ENCODE data around the gene SYTL3.

Gene SYTL3

DNA sequence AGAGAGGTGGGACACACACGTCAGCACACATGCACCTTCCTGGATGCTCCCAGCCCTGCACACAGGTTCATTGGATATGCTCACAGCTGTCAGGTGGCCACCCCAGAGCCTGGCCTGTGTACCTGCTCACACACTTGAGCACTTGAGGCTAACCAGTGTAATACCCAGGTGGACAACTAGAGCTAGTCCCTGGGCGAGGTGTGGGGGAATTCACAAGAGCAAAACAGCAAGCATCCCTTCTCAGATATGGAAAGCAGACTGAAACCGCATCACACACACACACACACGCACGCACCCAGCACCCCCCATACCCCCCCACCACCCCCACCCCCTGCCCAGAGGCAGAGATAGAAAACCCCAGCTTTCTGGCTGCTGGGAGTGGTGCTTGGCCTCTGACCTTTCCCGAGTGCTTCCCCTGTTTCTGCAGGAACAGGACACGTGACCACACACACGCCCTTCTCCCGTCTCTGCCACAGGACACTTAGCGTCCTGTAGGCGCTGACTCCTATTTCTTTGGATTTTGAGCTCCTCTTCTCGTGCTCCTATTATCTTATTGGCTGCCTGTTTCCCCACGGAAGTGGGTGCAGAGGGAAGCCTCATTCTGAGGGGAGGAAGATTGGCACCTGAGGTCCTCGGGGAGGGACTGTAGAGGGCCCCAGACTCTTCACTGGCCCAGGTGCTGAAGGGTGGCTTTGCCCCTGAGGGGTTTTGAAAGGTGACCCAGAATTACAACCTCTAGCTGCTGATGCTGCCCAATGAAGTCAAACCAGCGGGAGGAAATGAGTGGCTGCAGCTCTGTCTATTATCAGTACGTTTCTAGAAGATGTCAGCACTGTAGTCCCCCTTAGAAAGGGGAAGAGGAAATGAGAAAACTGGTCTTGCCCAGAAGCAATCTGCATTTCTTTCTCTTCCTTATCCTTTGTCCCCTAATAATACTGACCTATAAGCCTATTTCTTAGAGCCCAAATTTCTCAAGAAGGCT is 65.8 kb downstream of the SYTL3 start:
- ATAC-seq (replicated peaks) (peak; percentile 84 to 88), DNase-seq (peak; percentile 80)
- Mint-ChIP-seq H3K36me3 (peaks cover 13 to 21% of the 10 kb centered on the region in 2 donors), H3K4me3 (peak overlapping the region; percentile 73 to 79), H3K27ac (peak overlapping the region; percentile 98), H3K4me1 (peaks cover 41 to 77% of the 10 kb centered on the region in 2 donors), H3K9me3 (peaks cover 0 to 3% of the 10 kb centered on the region in 2 donors), H3K27me3 (no peaks in the 10 kb centered on the region)

DNA sequence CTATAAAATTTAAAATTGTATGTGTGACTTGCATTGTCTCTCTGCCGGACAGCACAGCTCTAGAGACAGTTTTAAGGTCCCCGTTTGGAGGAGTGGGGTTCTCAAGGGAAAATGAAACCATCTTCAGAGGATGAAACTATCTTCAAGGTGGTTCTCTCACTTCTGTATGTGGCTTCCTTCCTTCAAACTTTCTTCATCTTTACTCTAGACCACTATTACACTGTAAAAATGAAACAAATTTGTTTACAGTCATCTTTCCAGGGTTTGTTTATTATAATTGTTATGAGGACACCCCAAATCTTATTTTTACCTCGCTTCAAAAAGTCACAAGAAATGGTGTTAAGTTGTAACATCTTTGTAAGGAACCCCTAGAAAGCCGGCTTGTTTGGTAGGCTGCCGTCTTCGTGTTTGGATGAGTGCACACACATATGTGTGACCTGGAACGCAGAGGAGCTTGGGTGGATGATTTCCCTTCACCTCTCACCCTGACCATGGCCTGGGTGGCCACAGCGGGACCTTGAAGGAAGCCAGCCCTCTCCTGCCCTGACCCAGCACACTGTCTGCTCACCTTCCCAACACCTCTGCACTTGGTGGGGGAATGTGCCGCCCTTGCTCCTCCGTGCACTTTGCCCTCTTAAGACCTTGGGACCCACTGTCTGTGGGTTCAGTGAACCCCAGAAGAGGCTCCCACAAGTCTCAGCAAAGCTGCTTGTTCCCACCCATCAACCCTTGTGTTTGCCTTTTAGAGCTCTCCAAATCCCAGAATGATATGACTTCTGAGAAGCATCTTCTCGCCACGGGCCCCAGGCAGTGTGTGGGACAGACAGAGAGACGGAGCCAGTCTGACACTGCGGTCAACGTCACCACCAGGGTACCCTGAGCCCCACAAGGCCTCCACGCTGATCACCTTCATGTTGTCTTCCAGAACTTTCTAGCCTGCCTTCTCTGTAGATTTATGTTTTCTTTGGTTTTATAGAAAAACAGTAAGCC is 67.8 kb downstream of the SYTL3 start:
- peak; percentile 41 to 56 for ATAC-seq (replicated peaks)
- Mint-ChIP-seq H3K27me3 (no peaks in the 10 kb centered on the region), H3K4me3 (peak overlapping the region; percentile 40 to 58), H3K27ac (peak overlapping the region; percentile 90), H3K36me3 (peaks cover 10 to 25% of the 10 kb centered on the region in 2 donors), H3K9me3 (peaks cover 0 to 1% of the 10 kb centered on the region in 2 donors), H3K4me1 (peaks cover 46 to 83% of the 10 kb centered on the region in 2 donors)
- DNase-seq, result no peak

DNA sequence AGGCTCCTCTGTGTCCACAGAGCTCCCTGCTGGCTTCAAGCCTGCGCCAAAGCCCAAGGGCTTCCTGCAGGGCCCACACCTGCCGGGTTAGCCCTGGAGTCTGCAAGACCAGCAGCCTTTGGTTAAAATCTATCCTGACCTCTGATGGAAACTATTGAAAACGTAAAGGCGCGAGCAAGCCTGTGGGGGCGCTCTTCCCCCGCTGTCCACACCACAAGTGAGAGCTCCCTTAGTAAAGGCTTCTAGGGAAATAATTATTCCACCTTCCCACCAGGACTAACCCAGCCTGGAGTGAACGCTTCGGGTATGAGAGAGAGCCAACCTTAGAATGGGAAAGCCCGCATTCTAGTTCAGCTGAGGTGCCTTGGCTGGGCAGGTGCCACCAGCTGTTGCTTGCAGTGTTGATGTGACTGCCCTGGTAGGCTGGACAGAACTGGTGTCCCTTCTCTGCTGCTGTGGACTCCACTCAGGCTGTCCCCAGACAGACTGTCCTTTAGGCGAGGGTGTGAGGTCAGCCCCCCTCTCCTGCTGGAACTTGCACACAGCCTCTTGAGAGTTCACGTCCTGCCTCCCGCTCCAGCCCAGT is 68.7 kb downstream of the SYTL3 start:
- DNase-seq, result no peak
- Mint-ChIP-seq H3K9me3 (peaks cover 0 to 1% of the 10 kb centered on the region in 2 donors), H3K27ac (peak overlapping the region; percentile 31), H3K4me3 (peak overlapping the region in 1 of 2 donors; percentile 6), H3K4me1 (peaks cover 43 to 76% of the 10 kb centered on the region in 2 donors), H3K36me3 (peaks cover 8 to 20% of the 10 kb centered on the region in 2 donors), H3K27me3 (no peaks in the 10 kb centered on the region)
- ATAC-seq (replicated peaks), result no peak

DNA sequence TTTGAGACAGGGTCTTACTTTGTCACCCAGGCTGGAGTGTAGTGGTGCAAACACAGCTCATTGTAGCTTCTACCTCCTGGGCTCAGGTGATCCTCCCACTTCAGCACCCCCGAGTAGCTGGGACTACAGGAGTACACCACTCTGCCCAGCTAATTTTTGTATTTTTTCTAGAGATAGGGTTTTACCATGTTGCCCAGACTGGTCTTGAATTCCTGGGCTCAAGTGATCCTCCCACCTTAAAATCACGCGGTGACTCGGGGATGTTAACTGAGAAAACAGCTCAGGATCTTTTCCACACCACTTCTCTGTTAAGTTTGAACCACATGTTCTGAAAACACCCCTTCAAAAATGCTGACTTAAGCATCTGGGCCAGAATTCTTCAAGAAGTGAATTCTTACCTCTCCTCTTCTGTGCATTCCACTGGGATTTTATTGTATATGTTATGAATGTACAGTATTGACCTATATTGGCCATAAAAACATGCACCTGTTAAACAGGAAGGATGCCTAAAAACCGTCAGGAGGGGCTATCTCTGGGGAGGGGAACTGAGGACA is 72.4 kb downstream of the SYTL3 start:
- H3K27ac Mint-ChIP-seq, result no peak overlapping the region
- no peak for DNase-seq
- ATAC-seq (replicated peaks), result no peak
- H3K9me3 Mint-ChIP-seq, result no peaks in the 10 kb centered on the region
- H3K36me3 Mint-ChIP-seq, result peaks cover 3 to 7% of the 10 kb centered on the region in 2 donors
- peaks cover 22 to 48% of the 10 kb centered on the region in 2 donors for H3K4me1 Mint-ChIP-seq
- no peaks in the 10 kb centered on the region for H3K27me3 Mint-ChIP-seq
- H3K4me3 Mint-ChIP-seq, result no peak overlapping the region

DNA sequence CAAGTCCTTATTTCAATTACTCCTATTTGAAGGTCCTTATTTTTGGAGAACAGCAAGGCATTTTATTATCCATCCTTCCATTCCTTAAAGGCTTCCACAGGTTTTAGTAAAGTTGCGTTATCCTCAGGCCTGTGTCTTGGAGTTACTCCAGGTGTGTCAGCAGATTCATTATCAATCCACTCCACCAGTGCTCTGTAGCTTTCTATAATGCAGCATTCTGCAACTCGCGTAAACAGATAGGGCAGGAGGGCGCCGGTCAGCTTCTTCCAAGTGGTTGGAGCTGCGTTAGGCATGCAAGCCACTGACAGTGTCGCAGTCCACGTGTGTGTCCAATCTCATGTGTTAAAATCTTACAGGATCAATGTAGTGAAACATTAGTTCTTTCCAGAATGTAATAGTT is 75.8 kb downstream of the SYTL3 start:
- no peak overlapping the region for H3K4me3 Mint-ChIP-seq
- H3K4me1 Mint-ChIP-seq, result peaks cover 4 to 14% of the 10 kb centered on the region in 2 donors
- no peak overlapping the region for H3K27ac Mint-ChIP-seq
- no peaks in the 10 kb centered on the region for H3K27me3 Mint-ChIP-seq
- H3K36me3 Mint-ChIP-seq, result peaks cover 3 to 19% of the 10 kb centered on the region in 2 donors
- peaks cover 0 to 3% of the 10 kb centered on the region in 2 donors for H3K9me3 Mint-ChIP-seq
- ATAC-seq (replicated peaks) (no peak), DNase-seq (no peak)

DNA sequence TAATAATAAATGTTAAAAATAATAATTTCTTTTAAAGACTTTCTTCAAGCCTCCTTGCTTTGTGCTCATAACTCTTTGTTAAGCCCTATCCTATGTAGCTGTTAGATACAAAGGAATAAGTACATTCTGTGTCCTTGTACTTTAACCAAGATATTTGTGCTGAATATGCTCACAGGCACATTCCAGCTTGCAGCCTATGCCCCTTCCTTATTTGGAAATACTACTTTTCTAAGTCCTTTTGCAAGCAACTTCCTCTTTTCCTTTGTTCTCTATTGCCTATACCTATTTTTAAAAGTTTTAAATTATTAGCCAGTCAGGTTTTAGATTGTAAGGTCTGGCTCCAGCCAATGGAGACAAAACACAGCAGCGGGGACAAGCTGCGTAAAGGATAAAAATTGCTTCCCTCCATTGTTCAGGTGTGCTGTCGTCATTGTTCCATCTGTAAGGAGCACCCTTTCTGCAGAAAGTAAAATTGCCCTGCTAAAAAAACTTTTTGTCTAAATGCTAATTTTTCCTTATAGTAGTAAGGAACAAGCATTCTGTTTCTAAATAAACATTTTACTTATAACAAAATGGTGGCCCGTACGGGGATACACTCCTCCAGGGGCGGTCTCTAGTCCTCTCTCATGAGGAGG is 80.2 kb downstream of the SYTL3 start:
- Mint-ChIP-seq H3K4me3 (no peak overlapping the region), H3K27me3 (no peaks in the 10 kb centered on the region), H3K4me1 (no peaks in the 10 kb centered on the region), H3K36me3 (peaks cover 14 to 34% of the 10 kb centered on the region in 2 donors), H3K9me3 (peaks cover 8% of the 10 kb centered on the region in 2 donors), H3K27ac (no peak overlapping the region)
- DNase-seq, result no peak
- ATAC-seq (replicated peaks), result no peak

DNA sequence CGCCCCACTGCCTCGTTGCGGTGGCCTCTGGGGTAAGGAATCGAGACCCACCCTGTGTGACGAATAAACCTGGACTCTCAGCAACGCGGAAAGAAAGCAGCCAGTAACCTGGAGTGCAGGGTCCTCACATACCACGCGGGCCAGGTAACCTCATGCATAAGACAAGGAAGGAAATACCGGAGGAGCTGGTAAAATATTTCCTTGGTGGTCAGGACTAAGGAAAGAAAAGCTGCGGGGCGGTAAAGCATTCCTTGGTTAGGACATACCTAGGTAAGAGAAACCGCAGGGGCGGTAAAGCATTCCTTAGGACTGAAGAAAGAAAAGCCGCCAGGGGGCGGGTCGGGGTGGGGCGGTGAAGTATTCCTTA is 80.7 kb downstream of the SYTL3 start:
- no peak for DNase-seq

DNA sequence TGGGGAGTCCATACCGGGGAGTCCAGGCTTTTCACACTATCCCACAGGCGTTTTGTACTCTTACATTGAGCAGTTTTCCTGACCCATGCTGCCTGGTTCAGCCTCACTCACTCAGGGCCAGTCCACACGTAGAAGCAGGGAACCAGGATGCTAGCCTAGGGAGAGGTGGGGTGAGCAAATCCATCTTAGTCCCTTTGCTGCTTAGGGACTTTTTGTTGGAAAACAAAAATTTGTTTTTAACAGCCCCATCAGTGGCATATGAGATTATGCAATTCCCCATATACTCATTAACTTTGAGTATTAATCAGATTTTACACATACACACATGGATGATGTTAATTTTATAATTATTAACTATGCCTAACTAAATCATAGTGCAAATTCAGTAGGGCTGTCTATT is 85.2 kb downstream of the SYTL3 start:
- Mint-ChIP-seq H3K4me3 (no peak overlapping the region), H3K4me1 (no peaks in the 10 kb centered on the region), H3K27me3 (no peaks in the 10 kb centered on the region), H3K9me3 (peaks cover 17 to 24% of the 10 kb centered on the region in 2 donors), H3K27ac (no peak overlapping the region), H3K36me3 (peaks cover 27 to 49% of the 10 kb centered on the region in 2 donors)
- DNase-seq (no peak), ATAC-seq (replicated peaks) (no peak)

More for the DNA sequence above, 80.7 kb downstream of the SYTL3 start:
- Mint-ChIP-seq H3K36me3 (peaks cover 14 to 37% of the 10 kb centered on the region in 2 donors), H3K9me3 (peaks cover 8% of the 10 kb centered on the region in 2 donors), H3K4me3 (no peak overlapping the region), H3K4me1 (no peaks in the 10 kb centered on the region), H3K27ac (no peak overlapping the region), H3K27me3 (no peaks in the 10 kb centered on the region)
- ATAC-seq (replicated peaks), result no peak

DNA sequence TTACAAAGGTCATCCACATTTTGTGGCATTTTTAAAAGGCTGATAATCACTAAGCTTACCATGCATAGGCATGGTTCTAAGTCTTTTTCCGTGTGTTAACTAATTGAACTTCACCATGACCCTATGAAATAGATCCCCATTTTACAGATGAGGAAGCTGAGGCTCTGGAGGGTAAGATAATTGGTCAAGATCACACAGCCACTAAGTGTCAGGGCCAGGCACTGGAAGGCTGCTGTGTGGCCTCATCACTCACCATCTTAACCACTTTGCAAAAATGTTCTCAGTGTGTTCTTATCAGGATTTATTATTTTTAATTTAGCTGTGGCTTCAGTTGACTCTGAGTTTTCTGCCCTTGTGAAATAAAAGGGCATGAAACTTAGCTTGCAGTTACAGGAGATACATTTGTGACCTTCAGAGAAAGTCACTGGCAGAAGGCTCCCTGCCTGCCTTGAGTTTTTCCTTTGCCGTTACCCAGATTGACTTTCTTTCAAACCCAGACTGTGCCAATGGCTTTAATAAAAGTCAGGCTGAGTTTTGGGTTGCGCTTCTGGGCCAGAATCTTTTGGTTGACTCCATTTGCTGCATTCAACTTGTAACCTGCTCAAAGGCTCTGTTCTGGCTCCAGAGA is 87.3 kb downstream of the SYTL3 start:
- no peaks in the 10 kb centered on the region for H3K4me1 Mint-ChIP-seq
- no peaks in the 10 kb centered on the region for H3K27me3 Mint-ChIP-seq
- no peak overlapping the region for H3K27ac Mint-ChIP-seq
- peaks cover 13 to 24% of the 10 kb centered on the region in 2 donors for H3K9me3 Mint-ChIP-seq
- ATAC-seq (replicated peaks) (no peak), DNase-seq (no peak)
- no peak overlapping the region for H3K4me3 Mint-ChIP-seq
- H3K36me3 Mint-ChIP-seq, result peaks cover 23 to 41% of the 10 kb centered on the region in 2 donors

DNA sequence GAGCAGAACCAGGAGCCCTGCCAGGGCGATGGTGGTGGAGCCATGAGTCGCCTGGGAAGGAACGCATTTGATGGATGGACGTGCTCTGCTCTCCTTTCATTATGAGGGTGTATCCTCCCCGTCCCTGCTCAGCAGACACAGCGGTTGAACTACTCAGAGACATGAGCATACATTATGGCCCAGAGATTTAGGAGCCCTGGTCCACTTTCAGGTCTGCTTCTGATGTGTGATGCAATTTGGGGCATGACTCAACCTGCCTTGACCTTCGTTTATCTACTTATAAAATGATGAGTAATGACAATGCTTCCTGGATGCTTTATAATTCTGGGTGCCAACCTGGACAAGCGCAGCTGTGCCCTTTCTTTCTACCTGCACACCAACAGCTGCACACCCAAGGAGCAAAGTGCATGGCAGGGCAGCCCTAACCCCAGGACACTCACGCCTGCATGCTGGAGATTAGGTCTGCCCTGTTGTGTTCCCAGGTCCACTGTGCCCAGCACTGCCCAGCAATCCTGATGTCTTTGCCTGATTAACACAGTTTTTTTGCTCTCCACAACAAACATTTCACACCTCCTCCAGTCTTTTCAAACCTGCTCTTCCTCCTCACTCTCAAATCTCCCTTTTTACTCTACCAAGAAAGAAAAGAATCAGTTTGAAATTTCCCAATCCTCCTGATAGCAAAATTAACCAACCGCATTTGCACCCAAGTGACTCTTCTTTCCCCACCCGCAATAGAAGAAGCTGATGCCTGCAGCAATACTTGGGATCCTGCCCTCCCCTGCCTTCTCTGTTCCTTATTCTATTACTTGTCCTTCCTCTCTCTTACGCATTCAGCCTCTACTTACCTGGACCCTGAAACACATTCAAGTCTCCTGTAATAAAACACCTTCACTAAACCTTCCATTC is 88.1 kb downstream of the SYTL3 start:
- H3K4me3 Mint-ChIP-seq, result no peak overlapping the region
- H3K9me3 Mint-ChIP-seq, result peaks cover 13 to 24% of the 10 kb centered on the region in 2 donors
- ATAC-seq (replicated peaks) (no peak), DNase-seq (no peak)
- peaks cover 23 to 36% of the 10 kb centered on the region in 2 donors for H3K36me3 Mint-ChIP-seq
- no peaks in the 10 kb centered on the region for H3K4me1 Mint-ChIP-seq
- H3K27me3 Mint-ChIP-seq, result no peaks in the 10 kb centered on the region
- H3K27ac Mint-ChIP-seq, result no peak overlapping the region

DNA sequence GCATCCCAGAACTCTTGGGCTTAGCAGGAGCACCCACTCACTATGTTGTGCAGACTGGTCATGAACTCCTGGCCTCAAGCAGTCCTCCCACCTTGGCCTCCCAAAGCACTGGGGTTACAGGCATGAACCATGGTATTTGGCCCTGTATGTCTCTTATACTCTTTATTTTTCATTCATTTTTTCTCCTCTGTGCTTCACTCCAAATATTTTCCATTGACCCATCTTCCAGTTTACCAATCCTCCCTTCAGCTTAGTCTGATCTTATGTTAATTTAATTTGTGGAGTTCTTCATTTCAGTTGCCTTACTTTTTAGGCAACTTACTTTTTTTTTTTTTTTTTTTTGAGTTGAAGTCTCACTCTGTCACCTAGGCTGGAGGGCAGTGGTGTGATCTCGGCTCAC is 89.8 kb downstream of the SYTL3 start:
- DNase-seq (no peak), ATAC-seq (replicated peaks) (no peak)
- Mint-ChIP-seq H3K27ac (no peak overlapping the region), H3K4me3 (no peak overlapping the region), H3K27me3 (no peaks in the 10 kb centered on the region), H3K9me3 (peaks cover 9 to 18% of the 10 kb centered on the region in 2 donors), H3K36me3 (peaks cover 19 to 35% of the 10 kb centered on the region in 2 donors), H3K4me1 (no peaks in the 10 kb centered on the region)

DNA sequence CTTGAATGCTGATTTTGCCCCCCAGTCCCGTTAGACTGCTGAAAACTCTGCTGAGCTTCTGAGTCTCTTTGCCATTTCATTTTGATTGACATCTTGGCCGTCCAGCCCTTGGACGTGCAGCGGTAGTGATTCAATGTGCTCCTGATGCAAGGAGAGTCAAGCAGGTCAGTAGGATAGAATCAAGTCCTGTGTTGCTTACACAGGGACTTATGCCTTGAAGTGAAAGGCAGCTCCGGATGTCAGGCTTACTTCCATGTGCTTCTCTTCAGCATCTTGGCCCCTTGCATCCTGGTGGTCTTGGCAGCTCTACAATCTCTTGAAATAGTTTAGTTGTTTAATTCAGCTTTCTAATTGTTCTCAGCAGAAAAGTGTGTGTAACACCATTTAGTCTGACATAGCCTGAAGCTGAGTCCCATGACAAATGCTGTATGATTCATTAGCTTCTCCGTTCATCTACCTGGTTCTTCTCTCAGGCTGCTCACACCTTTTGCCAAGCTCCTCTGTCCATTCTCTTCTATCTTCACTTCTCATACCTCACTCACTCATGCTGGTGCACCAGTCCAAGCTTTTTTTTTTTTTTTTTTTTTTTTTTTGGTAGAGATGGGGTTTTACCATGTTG is 93.3 kb downstream of the SYTL3 start:
- no peaks in the 10 kb centered on the region for H3K4me1 Mint-ChIP-seq
- DNase-seq, result no peak
- ATAC-seq (replicated peaks), result no peak
- no peak overlapping the region for H3K27ac Mint-ChIP-seq
- H3K36me3 Mint-ChIP-seq, result peaks cover 20 to 34% of the 10 kb centered on the region in 2 donors
- no peaks in the 10 kb centered on the region for H3K27me3 Mint-ChIP-seq
- H3K4me3 Mint-ChIP-seq, result no peak overlapping the region
- peaks cover 9 to 15% of the 10 kb centered on the region in 2 donors for H3K9me3 Mint-ChIP-seq
